ENCODE measurements around the gene TBC1D1.
"Not testable (repeated sequence)": the region's sequence is repeated elsewhere in the genome, so short reads cannot be mapped to it uniquely, and the experiment has no call there.

The TBC1D1 gene

DNA sequence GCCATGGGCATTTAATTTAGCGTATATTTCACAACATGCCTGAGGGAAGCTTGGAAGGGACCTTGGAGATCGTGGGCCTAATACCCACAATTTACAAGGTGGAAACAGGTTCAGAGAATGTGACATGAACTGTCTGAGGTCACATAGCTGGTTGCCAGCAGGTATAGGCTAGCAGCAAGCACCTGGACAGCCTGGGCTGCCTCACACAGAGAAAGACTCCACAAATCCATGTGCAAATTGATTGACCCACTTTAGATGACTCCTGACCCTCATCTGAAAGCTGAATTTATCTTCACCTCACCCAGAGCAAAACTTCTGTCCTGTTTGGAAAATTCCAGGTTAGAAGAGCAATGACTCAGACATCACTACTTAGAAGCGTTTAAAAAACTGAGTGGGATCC is 75.2 kb downstream of the TBC1D1 start:
- Histone ChIP-seq H3K4me3 (replicated peaks; ENCODE audit: low read depth, low read length) (no peak overlapping the region), H3K27me3 (replicated peaks; ENCODE audit: control insufficient read depth, insufficient read depth, low read length) (no peaks in the 10 kb centered on the region), H3K36me3 (ENCODE audit: control insufficient read depth, insufficient read depth, low read length) (no peaks in the 10 kb centered on the region)
- no peak for TF ChIP-seq CTCF (IDR thresholded peaks at IDR 0.05; ENCODE audit: insufficient read depth, low read length, poor library complexity, severe bottlenecking)
- no peak for DNase-seq (ENCODE audit: extremely low read depth, insufficient read length)

DNA sequence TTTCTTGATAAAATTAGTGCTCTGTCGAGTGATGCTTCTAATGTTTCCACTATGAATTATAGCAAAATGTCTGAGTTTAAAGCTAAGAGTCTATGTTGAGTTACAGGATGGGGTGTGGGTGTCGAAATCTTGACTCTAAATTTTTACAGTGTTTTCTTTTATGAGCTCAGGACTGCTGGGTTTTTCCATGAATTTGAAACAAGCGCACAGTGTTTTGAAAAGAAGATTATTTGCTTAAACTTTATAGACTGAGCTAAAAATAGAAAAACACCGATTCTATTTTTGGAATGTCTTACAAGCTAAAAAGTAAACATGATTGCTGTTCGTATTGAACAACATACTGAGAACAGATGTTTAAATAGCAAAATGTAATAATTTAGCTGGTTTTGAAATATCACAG is 76.9 kb downstream of the TBC1D1 start:
- no peaks in the 10 kb centered on the region for H3K36me3 ChIP-seq (ENCODE audit: control insufficient read depth, insufficient read depth, low read length)
- DNase-seq (ENCODE audit: extremely low read depth, insufficient read length): no peak
- TF ChIP-seq CTCF (IDR thresholded peaks at IDR 0.05; ENCODE audit: insufficient read depth, low read length, poor library complexity, severe bottlenecking): no peak
- no peaks in the 10 kb centered on the region for H3K27me3 ChIP-seq (replicated peaks; ENCODE audit: control insufficient read depth, insufficient read depth, low read length)
- H3K4me3 ChIP-seq (replicated peaks; ENCODE audit: low read depth, low read length): no peak overlapping the region

DNA sequence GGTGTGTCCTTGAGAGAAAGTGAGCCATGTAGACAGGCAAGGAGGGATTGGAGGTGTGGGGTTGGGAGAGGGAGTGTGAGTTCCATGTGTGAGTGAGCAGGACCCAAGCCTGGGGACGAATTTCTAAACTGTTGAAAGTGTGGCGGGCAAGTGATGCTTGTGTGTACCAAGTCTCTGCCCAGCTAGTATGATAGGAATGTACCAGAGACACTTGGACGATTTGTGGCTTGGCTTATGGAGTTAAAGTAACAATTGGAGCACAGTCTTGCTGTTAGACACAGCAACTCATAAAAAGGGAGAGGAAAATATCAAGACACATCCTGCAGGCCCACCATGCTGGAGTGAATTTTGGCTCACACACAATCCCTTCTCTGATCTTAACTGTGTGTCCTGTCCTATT is 77.9 kb downstream of the TBC1D1 start:
- Histone ChIP-seq H3K27me3 (replicated peaks; ENCODE audit: control insufficient read depth, insufficient read depth, low read length) (no peaks in the 10 kb centered on the region), H3K4me3 (replicated peaks; ENCODE audit: low read depth, low read length) (no peak overlapping the region), H3K36me3 (ENCODE audit: control insufficient read depth, insufficient read depth, low read length) (no peaks in the 10 kb centered on the region)
- DNase-seq (ENCODE audit: extremely low read depth, insufficient read length): no peak
- no peak for TF ChIP-seq CTCF (IDR thresholded peaks at IDR 0.05; ENCODE audit: insufficient read depth, low read length, poor library complexity, severe bottlenecking)

DNA sequence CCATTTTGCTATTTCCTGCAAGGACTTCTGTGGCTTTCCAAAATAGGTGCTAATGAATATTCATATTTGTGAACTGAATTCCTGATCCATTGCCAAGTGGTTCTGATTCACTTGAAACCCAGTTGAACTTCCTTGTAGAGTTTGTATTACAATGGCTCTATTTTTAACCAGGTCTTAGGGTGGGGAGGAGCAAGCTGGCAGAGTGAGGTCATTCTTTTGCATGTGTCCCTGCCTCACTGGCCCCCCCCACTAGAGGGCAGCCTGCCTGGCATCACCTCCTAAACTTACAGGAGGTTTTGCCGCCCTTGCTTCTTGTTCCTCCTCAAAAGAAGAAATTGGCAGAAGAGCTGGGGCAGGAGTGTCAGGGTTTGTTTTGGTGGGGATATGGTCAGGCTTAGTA is 79.8 kb downstream of the TBC1D1 start:
- DNase-seq (ENCODE audit: extremely low read depth, insufficient read length): peak; percentile 38
- H3K27me3 ChIP-seq (replicated peaks; ENCODE audit: control insufficient read depth, insufficient read depth, low read length): no peaks in the 10 kb centered on the region

DNA sequence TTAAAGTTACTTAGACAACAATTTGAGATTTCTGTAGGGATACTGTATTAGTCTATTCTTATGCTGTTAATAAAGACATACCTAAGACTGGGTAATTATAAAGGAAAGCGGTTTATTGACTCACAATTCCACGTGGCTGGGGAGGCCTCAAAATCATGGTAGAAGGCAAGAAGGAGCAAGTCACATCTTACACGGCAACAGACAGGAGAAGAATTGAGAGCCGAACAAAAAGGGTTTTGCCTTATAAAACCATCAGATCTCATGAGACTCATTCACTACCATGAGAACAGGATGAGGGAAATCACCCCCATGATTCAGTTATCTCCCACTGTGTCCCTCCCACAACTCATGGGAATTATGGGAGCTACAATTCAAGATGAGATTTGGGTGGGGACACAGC is 80.3 kb downstream of the TBC1D1 start:
- no peaks in the 10 kb centered on the region for H3K27me3 ChIP-seq (replicated peaks; ENCODE audit: control insufficient read depth, insufficient read depth, low read length)
- H3K36me3 ChIP-seq (ENCODE audit: control insufficient read depth, insufficient read depth, low read length): no peaks in the 10 kb centered on the region
- TF ChIP-seq CTCF (IDR thresholded peaks at IDR 0.05; ENCODE audit: insufficient read depth, low read length, poor library complexity, severe bottlenecking): no peak
- no peak overlapping the region for H3K4me3 ChIP-seq (replicated peaks; ENCODE audit: low read depth, low read length)
- no peak for DNase-seq (ENCODE audit: extremely low read depth, insufficient read length)

More for the DNA sequence above, 79.8 kb downstream of the TBC1D1 start:
- peak; percentile 57 for TF ChIP-seq CTCF (IDR thresholded peaks at IDR 0.05; ENCODE audit: insufficient read depth, low read length, poor library complexity, severe bottlenecking)
- no peaks in the 10 kb centered on the region for H3K36me3 ChIP-seq (ENCODE audit: control insufficient read depth, insufficient read depth, low read length)
- H3K4me3 ChIP-seq (replicated peaks; ENCODE audit: low read depth, low read length): no peak overlapping the region

DNA sequence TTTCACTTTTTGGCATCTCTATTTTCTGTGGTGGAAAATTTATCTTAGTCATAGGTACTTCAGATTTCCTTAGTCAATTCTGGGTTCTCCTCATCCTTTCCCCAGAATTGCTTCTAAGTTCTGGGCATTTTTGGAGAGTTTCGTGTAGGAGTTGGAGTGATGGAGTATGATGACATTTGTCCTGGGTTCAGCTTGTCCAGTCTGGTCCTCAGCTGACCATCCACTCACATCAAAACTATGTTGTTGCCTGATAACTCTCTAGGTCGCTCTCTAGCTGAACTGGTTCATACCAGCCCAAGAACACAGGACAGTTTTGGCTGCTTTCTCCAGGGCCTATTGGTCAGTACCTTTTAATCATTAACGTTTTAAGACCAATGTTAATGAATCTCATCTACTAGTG is 82.6 kb downstream of the TBC1D1 start:
- DNase-seq (ENCODE audit: extremely low read depth, insufficient read length): no peak
- no peak for TF ChIP-seq CTCF (IDR thresholded peaks at IDR 0.05; ENCODE audit: insufficient read depth, low read length, poor library complexity, severe bottlenecking)
- no peaks in the 10 kb centered on the region for H3K27me3 ChIP-seq (replicated peaks; ENCODE audit: control insufficient read depth, insufficient read depth, low read length)
- no peaks in the 10 kb centered on the region for H3K36me3 ChIP-seq (ENCODE audit: control insufficient read depth, insufficient read depth, low read length)
- no peak overlapping the region for H3K4me3 ChIP-seq (replicated peaks; ENCODE audit: low read depth, low read length)

- not testable (repeated sequence) for H3K4me3 ChIP-seq (replicated peaks; ENCODE audit: low read depth, low read length); DNase-seq (ENCODE audit: extremely low read depth, insufficient read length)
These were observed 84.5 kb downstream of the TBC1D1 start for GRCh38 chr4:37975321-37975822.

More at GRCh38 chr4:37975321-37975822, 84.5 kb downstream of the TBC1D1 start:
- not testable (repeated sequence) for H3K27me3 ChIP-seq (replicated peaks; ENCODE audit: control insufficient read depth, insufficient read depth, low read length); H3K36me3 ChIP-seq (ENCODE audit: control insufficient read depth, insufficient read depth, low read length)
